GM12801 (cell line): Measurements from ENCODE around the gene MACROD1.

Experiments
- TF ChIP-seq, protein P1 (sequence below): IDR thresholded peaks from one replicate; pipeline ENCODE4 v1.5.1; 2011; ENCODE audit warnings: control low read depth; ENCODE audit not compliant: insufficient read length; ENCODE audit errors: extremely low read depth

The MACROD1 gene

GRCh38 chr11:63969461-63969860 lies 196.5 kb downstream of the MACROD1 start:
- TF ChIP-seq, protein P1, sequence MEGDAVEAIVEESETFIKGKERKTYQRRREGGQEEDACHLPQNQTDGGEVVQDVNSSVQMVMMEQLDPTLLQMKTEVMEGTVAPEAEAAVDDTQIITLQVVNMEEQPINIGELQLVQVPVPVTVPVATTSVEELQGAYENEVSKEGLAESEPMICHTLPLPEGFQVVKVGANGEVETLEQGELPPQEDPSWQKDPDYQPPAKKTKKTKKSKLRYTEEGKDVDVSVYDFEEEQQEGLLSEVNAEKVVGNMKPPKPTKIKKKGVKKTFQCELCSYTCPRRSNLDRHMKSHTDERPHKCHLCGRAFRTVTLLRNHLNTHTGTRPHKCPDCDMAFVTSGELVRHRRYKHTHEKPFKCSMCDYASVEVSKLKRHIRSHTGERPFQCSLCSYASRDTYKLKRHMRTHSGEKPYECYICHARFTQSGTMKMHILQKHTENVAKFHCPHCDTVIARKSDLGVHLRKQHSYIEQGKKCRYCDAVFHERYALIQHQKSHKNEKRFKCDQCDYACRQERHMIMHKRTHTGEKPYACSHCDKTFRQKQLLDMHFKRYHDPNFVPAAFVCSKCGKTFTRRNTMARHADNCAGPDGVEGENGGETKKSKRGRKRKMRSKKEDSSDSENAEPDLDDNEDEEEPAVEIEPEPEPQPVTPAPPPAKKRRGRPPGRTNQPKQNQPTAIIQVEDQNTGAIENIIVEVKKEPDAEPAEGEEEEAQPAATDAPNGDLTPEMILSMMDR, result no peak

DNA sequence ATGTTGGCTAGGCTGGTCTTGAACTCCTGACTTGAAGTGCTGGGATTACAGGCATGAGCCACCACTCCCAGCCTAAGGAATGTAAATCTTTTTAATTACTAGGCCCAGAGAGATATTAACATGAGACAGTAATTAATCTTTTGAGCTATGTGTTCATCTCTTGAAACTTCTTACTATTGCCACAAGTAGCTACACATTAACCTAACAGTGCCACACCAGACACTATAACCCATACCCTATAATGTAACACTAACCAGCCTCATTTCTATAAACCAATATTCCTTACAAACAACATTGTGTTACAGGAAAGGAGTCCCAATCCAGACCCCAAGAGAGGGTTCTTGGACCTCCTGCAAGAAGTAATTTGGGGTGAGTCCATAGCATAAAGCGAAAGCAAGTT lies 199.5 kb downstream of the MACROD1 start:
- TF ChIP-seq, protein P1, result no peak

GRCh38 chr11:63961608-63962412 lies 204.1 kb downstream of the MACROD1 start:
- TF ChIP-seq, protein P1, result no peak

DNA sequence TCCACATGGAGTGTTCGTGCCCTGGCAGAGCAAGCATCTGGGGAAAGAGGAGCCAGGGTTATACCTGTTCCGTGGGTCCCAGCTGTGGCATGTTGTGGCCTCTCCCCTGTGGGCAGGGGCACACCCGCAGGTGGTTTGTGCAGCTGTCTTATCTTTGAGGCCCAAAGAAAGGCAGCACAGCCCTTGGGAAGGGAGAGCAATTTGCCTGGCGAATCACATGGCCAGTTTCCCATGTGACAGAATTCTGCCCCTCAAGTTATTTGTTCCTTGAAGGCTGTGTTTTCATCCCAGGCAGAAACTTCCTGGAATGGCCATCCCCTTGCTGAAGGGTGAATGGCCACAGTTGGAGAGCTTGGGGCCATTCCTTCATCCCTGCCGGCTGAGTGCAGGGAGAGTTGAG lies 207.9 kb downstream of the MACROD1 start:
- TF ChIP-seq, protein P1, result no peak

DNA sequence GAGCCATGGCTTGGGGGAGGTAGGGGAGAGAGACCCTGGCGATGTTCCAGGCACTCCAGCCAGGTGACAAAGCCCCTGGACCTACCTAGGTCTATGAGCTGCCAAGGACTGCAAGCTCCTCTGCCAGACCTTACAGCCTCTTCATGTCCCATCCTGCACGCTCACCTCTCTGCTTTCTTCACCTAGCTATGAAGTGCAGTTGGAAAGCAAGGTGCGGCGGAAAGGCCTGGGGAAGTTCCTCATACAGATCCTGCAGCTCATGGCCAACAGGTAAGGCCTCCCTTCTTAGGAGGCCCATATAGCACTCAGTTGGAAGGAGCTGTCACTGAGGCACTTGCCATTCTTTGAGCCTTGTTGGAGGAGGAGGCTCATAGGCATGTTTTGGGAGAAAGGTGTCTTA lies 213.3 kb downstream of the MACROD1 start:
- TF ChIP-seq, protein P1, result no peak

DNA sequence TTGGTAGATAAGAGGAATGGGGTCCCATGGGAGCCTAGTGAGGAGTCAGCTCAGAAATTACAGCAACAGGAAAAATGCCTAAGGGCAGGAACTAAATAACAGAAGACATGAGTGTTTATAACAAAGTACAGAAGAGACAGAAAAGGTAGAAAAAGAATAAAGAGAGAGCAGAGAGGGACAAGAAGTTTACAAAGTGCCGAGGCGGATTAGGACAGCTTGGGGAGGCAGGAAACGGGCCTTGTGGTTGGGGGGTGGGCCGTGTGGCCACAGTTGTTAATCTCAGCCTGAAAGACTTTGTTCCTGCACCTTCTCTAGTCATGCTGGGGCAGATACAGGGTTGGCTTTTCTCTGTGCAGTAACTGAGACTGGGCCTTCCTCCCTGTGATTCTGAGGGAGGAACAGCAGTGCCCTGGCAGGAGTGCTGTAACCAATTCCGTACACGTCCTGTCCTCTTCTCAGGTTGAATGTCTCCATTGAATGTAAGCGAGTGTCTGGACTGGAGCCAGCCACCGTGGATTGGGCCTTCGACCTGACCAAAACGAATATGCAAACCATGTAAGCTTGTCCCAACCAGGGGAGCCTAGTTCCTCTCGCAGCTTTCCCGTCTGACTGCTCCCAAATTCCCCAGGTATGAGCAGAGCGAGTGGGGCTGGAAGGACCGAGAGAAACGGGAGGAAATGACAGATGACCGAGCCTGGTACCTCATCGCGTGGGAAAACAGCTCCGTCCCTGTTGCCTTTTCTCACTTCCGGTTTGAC lies 214.0 kb downstream of the MACROD1 start:
- TF ChIP-seq, protein P1, result no peak
